Heart left ventricle (tissue), 13 donors: Measurements from ENCODE around the gene TAOK3.

Source experiments
- POLR2A ChIP-seq, 2 donors: fragments of 450-650 bp; IDR thresholded peaks; one replicate each; pipeline ENCODE4 v1.6.1; 2017; ENCODE audit warnings: antibody characterized with exemption in 2 of 2, mild to moderate bottlenecking in 2 of 2, moderate library complexity in 2 of 2
- TF ChIP-seq, protein P1 (sequence below), 12 donors: fragments of 200-600 bp; sonication (generic) in 4 of 12; IDR thresholded peaks; one replicate each; pipeline versions ENCODE4 v1.5.0 to v1.8.0; 2018 to 2022; ENCODE audit warnings: antibody characterized with exemption in 12 of 12, mild to moderate bottlenecking in 5 of 12
- donor health status: ischemic (EF 13 %, LVEDD 7.1; RV severe dilation, severe dysfunction).
- donor health status: DM: no; HTN: yes; CAD: no.
- donor health status: DM: no; HTN: no; CAD: no.
- donor health status: ischemic (EF 25% LVEDD 6.9; RV normal size, moderate dysfunction).
- donor health status: ischemic (EF 25% LVEDD 5.7; RV mildly dilated, moderate dysfunction).
- donor health status: ischemic (EF 35%, LVEDD 5.7; RV mildly dilated, moderate dysfunction).
- donor health status: nonischemic (EF 11% LVEDD 7.7; RV severe dilation, severe dysfunction).
- donor health status: DM: yes; HTN: yes; CAD: no.
- donor health status: PGD.
- donor health status: ischemic (EF 29% LVEDD 5.4; RV normal size, mild dysfunction).
- donor health status: nonischemic (EF 23%, LVEDD 6.1; RV moderate dilation, normal function).

DNA sequence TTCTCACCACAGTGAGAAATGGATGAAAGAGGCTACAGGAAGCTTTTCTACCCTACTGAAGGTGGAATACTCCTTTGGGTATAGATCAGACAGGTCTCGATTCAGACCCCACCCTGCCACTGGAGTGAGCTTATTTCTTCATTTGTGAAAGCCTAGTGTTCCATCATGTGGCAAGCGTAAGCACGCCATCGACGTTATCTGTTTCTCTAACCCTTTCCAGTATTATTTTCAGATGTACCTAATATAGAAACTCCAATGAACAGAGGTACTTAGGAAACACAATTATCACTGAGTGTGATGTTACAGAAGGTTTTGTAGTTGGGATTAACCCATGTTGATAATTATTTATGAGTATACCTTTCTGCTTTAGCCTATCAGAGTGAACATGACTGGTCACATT is 224.4 kb downstream of the TAOK3 start:
- TF ChIP-seq, protein P1, sequence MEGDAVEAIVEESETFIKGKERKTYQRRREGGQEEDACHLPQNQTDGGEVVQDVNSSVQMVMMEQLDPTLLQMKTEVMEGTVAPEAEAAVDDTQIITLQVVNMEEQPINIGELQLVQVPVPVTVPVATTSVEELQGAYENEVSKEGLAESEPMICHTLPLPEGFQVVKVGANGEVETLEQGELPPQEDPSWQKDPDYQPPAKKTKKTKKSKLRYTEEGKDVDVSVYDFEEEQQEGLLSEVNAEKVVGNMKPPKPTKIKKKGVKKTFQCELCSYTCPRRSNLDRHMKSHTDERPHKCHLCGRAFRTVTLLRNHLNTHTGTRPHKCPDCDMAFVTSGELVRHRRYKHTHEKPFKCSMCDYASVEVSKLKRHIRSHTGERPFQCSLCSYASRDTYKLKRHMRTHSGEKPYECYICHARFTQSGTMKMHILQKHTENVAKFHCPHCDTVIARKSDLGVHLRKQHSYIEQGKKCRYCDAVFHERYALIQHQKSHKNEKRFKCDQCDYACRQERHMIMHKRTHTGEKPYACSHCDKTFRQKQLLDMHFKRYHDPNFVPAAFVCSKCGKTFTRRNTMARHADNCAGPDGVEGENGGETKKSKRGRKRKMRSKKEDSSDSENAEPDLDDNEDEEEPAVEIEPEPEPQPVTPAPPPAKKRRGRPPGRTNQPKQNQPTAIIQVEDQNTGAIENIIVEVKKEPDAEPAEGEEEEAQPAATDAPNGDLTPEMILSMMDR (IDR thresholded peaks at IDR 0.05), result no peak
- no peak for TF ChIP-seq POLR2A (IDR thresholded peaks at IDR 0.05)
